H1 (cell line): ENCODE results near the gene SOX8. TPM values are rescaled to one million over a fixed set of nuclear protein-coding genes. Genes with fewer than 3 reads are reported as not detected.

Source experiments
- CTCF ChIA-PET: fragments of 300-600 bp; sonication (Branson Sonifier 250); formaldehyde crosslinking; loops from one replicate; lab custom pipeline; 2021; ENCODE audit not compliant: partially characterized antibody; lab: Charles Lee
- POLR2A ChIA-PET: fragments of 300-600 bp; sonication (Branson Sonifier 250); formaldehyde crosslinking; loops from one replicate; lab custom pipeline; 2021; ENCODE audit warnings: inconsistent platforms; ENCODE audit not compliant: partially characterized antibody; lab: Charles Lee
- DNase-seq, 2 experiments: peaks; one replicate each; pipeline versions ENCODE4 v3.0.0 to v3.0.0-alpha.2; 2010 to 2022; ENCODE audit warnings: low spot score in 2 of 2, low read depth in 1 of 2, mixed read lengths in 1 of 2
- FAIRE-seq: peaks from 2 replicates; lab custom pipeline; 2011; peaks lifted over from hg19 to GRCh38; lab: Jason Lieb, UNC
- H2AFZ ChIP-seq: 2 replicates; pipeline ENCODE4 v1.8.1; 2012; ENCODE audit warnings: low read length, inconsistent platforms
- H2AK5ac ChIP-seq: 2 replicates; pipeline ENCODE4 v1.6.1; 2013; ENCODE audit warnings: low read depth, low read length
- H2BK120ac ChIP-seq: replicated peaks from 2 replicates; pipeline ENCODE3; 2013; ENCODE audit warnings: low read depth, low read length, inconsistent platforms
- H2BK12ac ChIP-seq: 2 replicates; pipeline ENCODE4 v1.6.1; 2013; ENCODE audit warnings: low read depth, low read length
- H2BK15ac ChIP-seq: 2 replicates; pipeline ENCODE4 v1.6.1; 2013; ENCODE audit warnings: low read length
- H2BK20ac ChIP-seq: 2 replicates; pipeline ENCODE4 v1.6.1; 2013; ENCODE audit warnings: low read length
- H2BK5ac ChIP-seq: 2 replicates; pipeline ENCODE4 v1.6.1; 2013; ENCODE audit warnings: low read depth, low read length
- H3K14ac ChIP-seq: 2 replicates; pipeline ENCODE4 v1.6.1; 2013; ENCODE audit warnings: inconsistent platforms; ENCODE audit not compliant: insufficient read length
- H3K18ac ChIP-seq: 2 replicates; pipeline ENCODE4 v1.6.1; 2013; ENCODE audit warnings: low read length; ENCODE audit errors: extremely low read depth
- H3K23ac ChIP-seq: 2 replicates; pipeline ENCODE4 v1.6.1; 2013; ENCODE audit warnings: inconsistent platforms; ENCODE audit not compliant: insufficient read length
- H3K23me2 ChIP-seq: 2 replicates; pipeline ENCODE4 v1.6.1; 2013; ENCODE audit warnings: low read depth, low read length
- H3K27ac ChIP-seq: 2 replicates; pipeline ENCODE4 v1.6.1; 2011; ENCODE audit warnings: low read depth, low read length, inconsistent platforms
- H3K27me3 ChIP-seq, 4 experiments: replicated peaks in 1 of 4; 1 replicate in 1 of 4; 2 replicates in 3 of 4; pipeline versions ENCODE4 v1.6.1 to v1.8.1; 2011 to 2013; ENCODE audit warnings: low read length in 3 of 4, mild to moderate bottlenecking in 3 of 4, inconsistent platforms in 2 of 4, mixed read lengths in 2 of 4, moderate library complexity in 1 of 4; ENCODE audit not compliant: control insufficient read depth in 3 of 4, insufficient read depth in 3 of 4; ENCODE audit errors: extremely low read depth in 1 of 4
- H3K36me3 ChIP-seq, 4 experiments: 2 replicates each; pipeline versions ENCODE4 v1.6.1 to v1.8.1; 2011 to 2013; ENCODE audit warnings: mild to moderate bottlenecking in 4 of 4, low read length in 3 of 4, moderate library complexity in 2 of 4, control low read depth in 1 of 4, inconsistent platforms in 1 of 4; ENCODE audit not compliant: insufficient read depth in 4 of 4, control insufficient read depth in 2 of 4
- H3K4ac ChIP-seq: replicated peaks from 2 replicates; pipeline ENCODE3; 2013; ENCODE audit warnings: low read length, low read depth, mixed read lengths, inconsistent platforms; ENCODE audit not compliant: insufficient read length
- H3K4me1 ChIP-seq, 4 experiments: replicated peaks in 1 of 4; 1 replicate in 1 of 4; 2 replicates in 3 of 4; pipeline versions ENCODE4 v1.6.1 to v1.8.1; 2011 to 2013; ENCODE audit warnings: low read length in 3 of 4, inconsistent platforms in 2 of 4, mixed read lengths in 1 of 4; ENCODE audit not compliant: insufficient read depth in 4 of 4, control insufficient read depth in 3 of 4
- H3K4me2 ChIP-seq, 2 experiments: 2 replicates each; pipeline versions ENCODE4 v1.6.1 to v1.8.1; 2011 to 2013; ENCODE audit warnings: low read depth in 2 of 2, low read length in 2 of 2, control low read depth in 1 of 2, inconsistent platforms in 1 of 2, mild to moderate bottlenecking in 1 of 2; ENCODE audit not compliant: insufficient read depth in 1 of 2
- H3K4me3 ChIP-seq, 4 experiments: fragments of 200-600, 300-600 bp in 1 of 4; sonication (generic), shearing (Covaris generic), sonication (Bioruptor Twin) in 1 of 4; 2 replicates each; pipeline versions ENCODE4 v1.5.1 to v1.8.1; 2011 to 2016; ENCODE audit warnings: low read length in 4 of 4, low read depth in 3 of 4, control low read depth in 2 of 4, inconsistent platforms in 2 of 4, mild to moderate bottlenecking in 2 of 4, mixed read lengths in 1 of 4, moderate library complexity in 1 of 4; ENCODE audit not compliant: insufficient read depth in 2 of 4; ENCODE audit errors: extremely low read depth in 1 of 4
- H3K56ac ChIP-seq: replicated peaks from 2 replicates; pipeline ENCODE3; 2013; ENCODE audit warnings: low read depth, mild to moderate bottlenecking, mixed read lengths, low read length, inconsistent platforms; ENCODE audit not compliant: insufficient read length
- H3K79me1 ChIP-seq: 2 replicates; pipeline ENCODE4 v1.6.1; 2013; ENCODE audit warnings: low read depth, low read length, control low read depth
- H3K79me2 ChIP-seq, 2 experiments: 2 replicates each; pipeline versions ENCODE4 v1.6.1 to v1.8.1; 2012 to 2013; ENCODE audit warnings: low read length in 2 of 2, mild to moderate bottlenecking in 2 of 2, inconsistent platforms in 1 of 2; ENCODE audit not compliant: insufficient read depth in 2 of 2, control insufficient read depth in 1 of 2
- H3K9ac ChIP-seq, 4 experiments: replicated peaks in 1 of 4; 1 replicate in 1 of 4; 2 replicates in 3 of 4; pipeline versions ENCODE4 v1.6.1 to v1.8.1; 2011 to 2013; ENCODE audit warnings: low read depth in 3 of 4, low read length in 3 of 4, control low read depth in 2 of 4, mild to moderate bottlenecking in 2 of 4, moderate library complexity in 2 of 4, inconsistent platforms in 1 of 4; ENCODE audit errors: extremely low read depth in 1 of 4
- H3K9me3 ChIP-seq, 2 experiments: 2 replicates each; pipeline versions ENCODE4 v1.6.1 to v1.8.1; 2012 to 2013; ENCODE audit warnings: mild to moderate bottlenecking in 2 of 2, moderate library complexity in 2 of 2, control low read depth in 1 of 2, inconsistent platforms in 1 of 2, low read depth in 1 of 2, low read length in 1 of 2, mixed read lengths in 1 of 2; ENCODE audit not compliant: insufficient read depth in 2 of 2
- H4K20me1 ChIP-seq, 2 experiments: replicated peaks in 1 of 2; 2 replicates each; pipeline versions ENCODE3 to v1.8.1; 2011 to 2013; ENCODE audit warnings: inconsistent platforms in 2 of 2, low read length in 2 of 2, mild to moderate bottlenecking in 1 of 2; ENCODE audit not compliant: insufficient read depth in 2 of 2, control insufficient read depth in 1 of 2
- H4K5ac ChIP-seq: 2 replicates; pipeline ENCODE4 v1.6.1; 2013; ENCODE audit warnings: low read length, low read depth, mixed read lengths, inconsistent platforms; ENCODE audit not compliant: insufficient read length
- H4K8ac ChIP-seq: 2 replicates; pipeline ENCODE4 v1.8.0; 2013; ENCODE audit warnings: mild to moderate bottlenecking, moderate library complexity, low read length, inconsistent platforms; ENCODE audit not compliant: insufficient read depth; ENCODE audit errors: extremely low read depth
- H4K91ac ChIP-seq: replicated peaks from 2 replicates; pipeline ENCODE3; 2013; ENCODE audit warnings: low read length, mixed read lengths, inconsistent platforms; ENCODE audit not compliant: insufficient read length
- KDM5A ChIP-seq: fragments of 200-600 bp; IDR thresholded peaks from 2 replicates; pipeline ENCODE4 v1.7.1; 2012; ENCODE audit warnings: mild to moderate bottlenecking, low read length, inconsistent platforms, mixed read lengths
- ZNF274 ChIP-seq: IDR thresholded peaks from 2 replicates; pipeline ENCODE4 v1.7.0; 2012; ENCODE audit warnings: low read length, borderline replicate concordance; ENCODE audit errors: extremely low read depth
- WGBS, 2 experiments: shearing (Covaris generic) in 1 of 2; methylation state at CpG; one replicate each; pipeline versions ENCODE4 v1.1.6 to v1.1.7; 2013 to 2015; ENCODE audit warnings: low lambda C conversion rate in 2 of 2, mixed read lengths in 2 of 2, inconsistent platforms in 1 of 2, low coverage in 1 of 2, missing lambda C conversion rate in 1 of 2; ENCODE audit not compliant: insufficient replicate concordance in 2 of 2, insufficient coverage in 1 of 2, insufficient read length in 1 of 2; ENCODE audit errors: extremely low coverage in 1 of 2, missing lambda C conversion rate in 1 of 2; 5-methylcytosine and 5-hydroxymethylcytosine counted together
- polyA plus RNA-seq, 7 experiments: library from polyadenylated mRNA; depleted of rRNA in 3 of 7; stranded (reverse) in 5 of 7; unstranded in 2 of 7; fragments of >200 nt in 5 of 7; fragments of 200-250 nt in 2 of 7; gene quantifications; 1 replicate in 5 of 7; 2 replicates in 1 of 7; 4 replicates in 1 of 7; pipeline versions ENCODE4 v1.2.1 to v1.2.3, GENCODE V29; 2011 to 2013; ENCODE audit warnings: missing spikeins in 2 of 7, mixed read lengths in 2 of 7
- total RNA-seq: library from RNA; stranded (reverse); fragmentation: NEBNext Ultra II Directional; extraction: Animal tissue kit (Norgen Biotek cat#: 25700); gene quantifications from 2 replicates; pipeline ENCODE4 v1.2.1, GENCODE V29; 2021

SOX8 gene
- total and polyA plus RNA-seq, 2 of the 8 experiments (the other 6 are each of a cell fraction or from before 2014, with no cell fraction given) = 2.2 to 5.7 TPM

DNA sequence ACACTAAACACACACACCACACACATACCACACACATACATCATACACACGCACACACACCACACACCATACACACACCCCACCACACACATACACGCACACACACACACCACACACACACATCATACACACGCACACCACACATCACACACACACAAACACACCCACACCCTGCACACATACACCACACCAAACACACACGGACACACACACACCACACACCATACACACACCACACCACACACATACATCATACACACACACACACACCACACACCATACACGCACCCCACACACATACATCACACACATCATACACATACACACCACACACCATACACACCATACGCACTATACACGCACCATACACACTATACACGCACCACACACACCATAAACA lies 3.7 kb upstream of the SOX8 start:
- H3K79me1 ChIP-seq = no peaks in the 10 kb centered on the region
- H3K23ac ChIP-seq = no peak overlapping the region
- no peak overlapping the region for H2BK20ac ChIP-seq
- H3K18ac ChIP-seq = no peak overlapping the region
- no peak overlapping the region for H2BK15ac ChIP-seq
- no peak overlapping the region for H4K91ac ChIP-seq
- H3K4me2 ChIP-seq = no peak overlapping the region
- no peak overlapping the region for H4K5ac ChIP-seq
- H3K23me2 ChIP-seq = peaks cover 10% of the 10 kb centered on the region; the same call in 1 of the 2 replicates
- no peak overlapping the region for H2BK12ac ChIP-seq
- H3K4me1 ChIP-seq = peaks cover 0 to 16% (median 6%) of the 10 kb centered on the region in 4 experiments; a peak in 6 of 7 replicates
- H3K4ac ChIP-seq = no peak overlapping the region
- no peak overlapping the region for H2BK120ac ChIP-seq
- POLR2A ChIA-PET = no interaction called here
- no peaks in the 10 kb centered on the region for H3K79me2 ChIP-seq
- H3K9me3 ChIP-seq = no peaks in the 10 kb centered on the region
- peak overlapping the region; percentile 99 for H3K56ac ChIP-seq
- 0 out of 2 replicates have a peak overlapping the region, but pooled peaks have one; percentile 39 for H2AK5ac ChIP-seq
- FAIRE-seq (no peak), DNase-seq (no peak)
- no peaks in the 10 kb centered on the region; a peak in 1 of 8 replicates for H3K36me3 ChIP-seq
- no peak overlapping the region for H4K8ac ChIP-seq
- peaks cover 27 to 45% (median 36%) of the 10 kb centered on the region in 4 experiments for H3K27me3 ChIP-seq
- no peak overlapping the region for H2AFZ ChIP-seq
- H3K27ac ChIP-seq = no peak overlapping the region
- H4K20me1 ChIP-seq = peaks cover 2 to 11% of the 10 kb centered on the region in 2 experiments
- 57 to 100% methylated on average over 3 to 8 of the region's 8 CpGs for WGBS, 2 experiments
- H3K9ac ChIP-seq = no peak overlapping the region
- no peak overlapping the region for H2BK5ac ChIP-seq
- CTCF ChIA-PET = interaction anchor here (0.9 kb wide), 1 partner anchor 228 kb away, joined by 3 read pairs; no protein-coding TSS in a partner anchor
- no peak overlapping the region for H3K4me3 ChIP-seq
- H3K14ac ChIP-seq = no peak overlapping the region
- no peak for TF ChIP-seq ZNF274
- no peak for TF ChIP-seq KDM5A
